ENCODE measurements around the gene DGKH.

The DGKH gene, protein sequence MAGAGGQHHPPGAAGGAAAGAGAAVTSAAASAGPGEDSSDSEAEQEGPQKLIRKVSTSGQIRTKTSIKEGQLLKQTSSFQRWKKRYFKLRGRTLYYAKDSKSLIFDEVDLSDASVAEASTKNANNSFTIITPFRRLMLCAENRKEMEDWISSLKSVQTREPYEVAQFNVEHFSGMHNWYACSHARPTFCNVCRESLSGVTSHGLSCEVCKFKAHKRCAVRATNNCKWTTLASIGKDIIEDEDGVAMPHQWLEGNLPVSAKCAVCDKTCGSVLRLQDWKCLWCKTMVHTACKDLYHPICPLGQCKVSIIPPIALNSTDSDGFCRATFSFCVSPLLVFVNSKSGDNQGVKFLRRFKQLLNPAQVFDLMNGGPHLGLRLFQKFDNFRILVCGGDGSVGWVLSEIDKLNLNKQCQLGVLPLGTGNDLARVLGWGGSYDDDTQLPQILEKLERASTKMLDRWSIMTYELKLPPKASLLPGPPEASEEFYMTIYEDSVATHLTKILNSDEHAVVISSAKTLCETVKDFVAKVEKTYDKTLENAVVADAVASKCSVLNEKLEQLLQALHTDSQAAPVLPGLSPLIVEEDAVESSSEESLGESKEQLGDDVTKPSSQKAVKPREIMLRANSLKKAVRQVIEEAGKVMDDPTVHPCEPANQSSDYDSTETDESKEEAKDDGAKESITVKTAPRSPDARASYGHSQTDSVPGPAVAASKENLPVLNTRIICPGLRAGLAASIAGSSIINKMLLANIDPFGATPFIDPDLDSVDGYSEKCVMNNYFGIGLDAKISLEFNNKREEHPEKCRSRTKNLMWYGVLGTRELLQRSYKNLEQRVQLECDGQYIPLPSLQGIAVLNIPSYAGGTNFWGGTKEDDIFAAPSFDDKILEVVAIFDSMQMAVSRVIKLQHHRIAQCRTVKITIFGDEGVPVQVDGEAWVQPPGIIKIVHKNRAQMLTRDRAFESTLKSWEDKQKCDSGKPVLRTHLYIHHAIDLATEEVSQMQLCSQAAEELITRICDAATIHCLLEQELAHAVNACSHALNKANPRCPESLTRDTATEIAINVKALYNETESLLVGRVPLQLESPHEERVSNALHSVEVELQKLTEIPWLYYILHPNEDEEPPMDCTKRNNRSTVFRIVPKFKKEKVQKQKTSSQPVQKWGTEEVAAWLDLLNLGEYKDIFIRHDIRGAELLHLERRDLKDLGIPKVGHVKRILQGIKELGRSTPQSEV

DNA sequence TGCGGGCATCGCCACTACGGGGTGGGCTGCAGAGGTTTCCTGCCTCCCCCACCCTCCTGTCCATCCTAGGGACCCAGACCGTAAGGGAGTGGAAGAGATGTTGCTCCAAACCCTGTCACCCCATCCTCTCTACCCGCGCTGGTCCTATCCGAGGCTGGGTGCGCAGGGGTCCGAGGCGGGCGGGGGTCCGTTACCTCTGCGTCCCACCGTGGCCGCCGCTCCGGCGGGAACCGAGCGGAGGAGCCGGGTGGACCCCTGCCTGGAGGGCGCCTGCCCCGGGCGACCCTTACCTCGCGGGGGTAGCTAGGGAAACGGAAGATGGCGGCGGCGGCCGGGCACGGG lies at the start of gene DGKH:
DGKH (plus strand) TSS at position 307 of the 342 bp plus-strand sequence. CDS start 126 bp downstream, outside the sequence.
- H3K27me3 Mint-ChIP-seq: peaks cover 19% of the 10 kb centered on the region
- CTCF ChIA-PET: no interaction called here
- H3K9me3 Mint-ChIP-seq: no peaks in the 10 kb centered on the region
- peak within 1 kb of the TSS; percentile 86 for H3K4me3 Mint-ChIP-seq
- no peak for DNase-seq
- H3K4me1 Mint-ChIP-seq: peaks cover 34% of the 10 kb centered on the region
- H3K36me3 Mint-ChIP-seq: peaks cover 21% of the 10 kb centered on the region
- H3K27ac Mint-ChIP-seq: peak within 1 kb of the TSS; percentile 81

DNA sequence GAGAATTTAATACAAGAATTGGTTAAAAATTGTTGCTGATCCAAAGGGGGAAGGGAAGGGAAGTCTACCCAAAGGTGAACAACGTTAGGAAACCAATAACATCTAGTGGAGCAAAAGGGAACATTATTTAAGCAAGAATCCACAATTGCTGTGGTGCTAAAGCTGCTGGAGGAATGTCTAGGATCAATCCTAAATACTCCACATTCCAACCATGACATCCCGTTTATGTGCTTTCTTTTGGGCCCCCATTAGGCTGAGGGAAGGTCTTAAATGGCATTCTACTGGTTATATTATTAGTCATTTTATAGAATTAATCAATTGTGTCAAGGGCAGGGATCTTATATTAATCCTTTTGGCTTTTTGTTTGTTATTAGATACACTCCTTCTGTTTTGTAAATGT lies 47.6 kb upstream of the DGKH start:
- no peak overlapping the region for H3K27ac Mint-ChIP-seq
- no peaks in the 10 kb centered on the region for H3K36me3 Mint-ChIP-seq
- H3K27me3 Mint-ChIP-seq: peaks cover 23% of the 10 kb centered on the region
- no peak for DNase-seq
- no peak overlapping the region for H3K4me3 Mint-ChIP-seq
- CTCF ChIA-PET: no interaction called here
- H3K4me1 Mint-ChIP-seq: no peaks in the 10 kb centered on the region
- no peaks in the 10 kb centered on the region for H3K9me3 Mint-ChIP-seq

DNA sequence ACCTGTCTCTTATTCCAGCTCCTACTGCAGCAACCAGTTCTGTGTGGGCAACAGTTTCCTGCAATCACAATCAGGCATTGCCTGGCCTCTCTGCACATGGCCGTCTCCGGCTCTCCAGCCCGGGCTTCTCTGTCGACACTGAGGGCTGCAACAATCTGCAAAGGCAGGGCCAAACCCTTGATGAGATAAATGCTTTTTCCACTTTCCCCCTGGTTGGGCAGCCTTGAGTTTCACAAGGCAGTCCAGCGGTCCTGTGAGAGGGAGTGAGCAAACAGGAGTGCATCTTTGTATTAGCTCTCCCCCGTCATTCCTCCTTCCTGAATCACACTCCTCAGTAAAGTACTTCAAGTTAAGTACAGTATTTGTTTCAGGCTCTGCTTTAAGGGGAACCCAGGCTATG lies 46.9 kb upstream of the DGKH start:
- H3K4me3 Mint-ChIP-seq: no peak overlapping the region
- H3K4me1 Mint-ChIP-seq: no peaks in the 10 kb centered on the region
- no peaks in the 10 kb centered on the region for H3K36me3 Mint-ChIP-seq
- CTCF ChIA-PET: no interaction called here
- no peak overlapping the region for H3K27ac Mint-ChIP-seq
- no peak for DNase-seq
- no peaks in the 10 kb centered on the region for H3K9me3 Mint-ChIP-seq
- peaks cover 23% of the 10 kb centered on the region for H3K27me3 Mint-ChIP-seq

DNA sequence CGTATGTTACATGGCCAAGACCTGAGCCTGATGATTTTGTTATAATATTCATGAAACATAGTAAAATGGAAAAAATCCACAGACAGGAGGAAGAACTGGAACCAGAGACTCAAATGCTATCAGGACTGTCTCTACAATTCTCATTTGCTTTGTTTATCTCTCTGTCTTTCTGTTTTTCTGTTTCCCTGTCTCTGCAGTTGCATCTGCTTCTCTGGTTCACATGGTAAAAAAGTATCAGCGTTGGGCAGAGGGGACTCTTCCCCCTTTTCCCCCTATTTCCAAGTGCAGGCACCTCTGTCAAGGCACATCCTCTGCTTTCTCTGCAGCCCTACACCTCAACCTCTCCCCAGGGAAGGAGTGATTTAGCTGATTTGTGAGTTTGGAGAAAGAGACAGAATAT lies 46.4 kb upstream of the DGKH start:
- no peak for DNase-seq
- H3K4me3 Mint-ChIP-seq: no peak overlapping the region
- H3K4me1 Mint-ChIP-seq: no peaks in the 10 kb centered on the region
- CTCF ChIA-PET: no interaction called here
- no peaks in the 10 kb centered on the region for H3K36me3 Mint-ChIP-seq
- H3K9me3 Mint-ChIP-seq: no peaks in the 10 kb centered on the region
- H3K27ac Mint-ChIP-seq: no peak overlapping the region
- peaks cover 23% of the 10 kb centered on the region for H3K27me3 Mint-ChIP-seq

DNA sequence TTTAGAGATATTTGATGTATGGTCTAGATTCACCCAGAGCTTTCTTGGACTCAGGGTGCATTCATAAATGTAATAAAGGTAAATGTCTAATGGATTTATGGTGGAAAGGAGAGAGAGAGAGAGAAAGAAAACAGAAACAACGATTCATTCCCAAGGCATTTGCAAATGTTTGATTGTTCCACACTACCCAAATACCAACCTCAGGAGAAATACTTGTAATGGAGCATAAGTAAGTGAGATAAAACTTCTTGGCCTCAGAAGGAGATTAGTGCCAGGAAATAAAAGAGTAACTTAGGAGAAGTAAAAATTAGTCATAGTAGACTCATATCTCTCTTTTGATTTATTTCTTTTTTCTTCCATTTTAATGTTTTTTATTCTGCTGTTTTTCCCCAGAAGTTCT lies 40.6 kb upstream of the DGKH start:
- CTCF ChIA-PET: no interaction called here
- Mint-ChIP-seq H3K27ac (no peak overlapping the region), H3K4me3 (no peak overlapping the region), H3K36me3 (no peaks in the 10 kb centered on the region), H3K4me1 (no peaks in the 10 kb centered on the region), H3K9me3 (no peaks in the 10 kb centered on the region), H3K27me3 (peaks cover 5% of the 10 kb centered on the region)
- no peak for DNase-seq

DNA sequence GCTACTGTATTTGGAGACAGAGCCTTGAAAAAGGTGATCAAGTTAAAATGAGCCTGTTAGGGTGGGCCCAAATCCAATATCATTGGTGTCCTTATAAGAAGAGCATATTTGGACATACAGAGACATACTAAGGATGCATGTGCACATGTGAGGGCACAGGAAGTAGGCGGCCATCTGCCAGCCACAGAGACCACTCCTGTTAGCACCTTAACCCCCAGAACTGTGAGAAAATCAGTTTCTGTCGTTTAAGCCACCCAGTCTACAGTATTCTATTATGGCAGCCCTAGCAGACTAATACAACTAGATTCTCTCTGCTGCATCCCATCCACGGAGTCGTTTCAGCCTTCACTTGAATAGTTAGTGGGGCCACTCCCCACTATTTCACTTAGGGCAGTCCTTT lies 39.4 kb upstream of the DGKH start:
- no peak for DNase-seq
- Mint-ChIP-seq H3K27ac (no peak overlapping the region), H3K9me3 (no peaks in the 10 kb centered on the region), H3K4me3 (no peak overlapping the region), H3K36me3 (no peaks in the 10 kb centered on the region), H3K4me1 (no peaks in the 10 kb centered on the region), H3K27me3 (peaks cover 10% of the 10 kb centered on the region)
- CTCF ChIA-PET: no interaction called here

DNA sequence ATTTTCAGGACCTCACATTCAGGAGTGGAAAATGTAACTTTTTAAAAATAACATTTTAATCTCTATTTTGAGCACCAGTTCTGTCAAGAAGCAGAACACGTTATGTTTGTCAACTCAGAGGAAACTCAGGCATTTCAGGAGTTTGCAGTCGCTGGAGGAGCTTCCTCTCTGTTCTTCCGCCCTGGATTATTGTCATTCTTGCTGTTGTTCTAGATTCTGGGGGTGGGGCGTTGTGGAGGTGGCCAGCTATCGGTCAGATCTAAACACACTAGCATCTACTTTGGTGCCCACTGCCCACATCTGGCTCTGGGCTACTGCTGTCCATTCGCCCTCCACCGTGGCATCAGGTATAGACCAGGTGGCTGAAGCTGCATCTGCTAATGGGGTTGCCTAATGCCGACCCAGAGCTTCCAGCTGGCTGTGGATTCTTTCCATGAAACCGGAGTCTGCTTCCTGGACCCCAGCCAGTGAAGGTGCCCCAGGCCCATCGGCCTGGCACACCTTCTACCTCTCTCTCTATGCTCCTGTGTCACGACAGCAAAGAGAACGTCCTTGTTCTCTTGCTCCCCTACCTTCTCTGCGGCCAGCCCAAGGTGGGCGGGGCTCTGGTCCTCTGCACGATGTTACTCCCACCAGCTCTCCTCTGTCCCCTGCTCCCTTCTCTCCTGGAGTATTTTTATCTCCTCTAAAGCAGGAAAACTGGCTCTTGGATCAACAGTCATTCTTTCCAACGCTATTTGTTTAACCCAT lies 36.7 kb upstream of the DGKH start:
- no peak overlapping the region for H3K4me3 Mint-ChIP-seq
- H3K9me3 Mint-ChIP-seq: no peaks in the 10 kb centered on the region
- no peaks in the 10 kb centered on the region for H3K36me3 Mint-ChIP-seq
- DNase-seq: no peak
- CTCF ChIA-PET: interaction anchor here (0.7 kb wide), 1 partner anchor 9 kb away, joined by 3 read pairs; no protein-coding TSS in a partner anchor
- H3K27me3 Mint-ChIP-seq: peaks cover 14% of the 10 kb centered on the region
- H3K4me1 Mint-ChIP-seq: no peaks in the 10 kb centered on the region
- no peak overlapping the region for H3K27ac Mint-ChIP-seq

DNA sequence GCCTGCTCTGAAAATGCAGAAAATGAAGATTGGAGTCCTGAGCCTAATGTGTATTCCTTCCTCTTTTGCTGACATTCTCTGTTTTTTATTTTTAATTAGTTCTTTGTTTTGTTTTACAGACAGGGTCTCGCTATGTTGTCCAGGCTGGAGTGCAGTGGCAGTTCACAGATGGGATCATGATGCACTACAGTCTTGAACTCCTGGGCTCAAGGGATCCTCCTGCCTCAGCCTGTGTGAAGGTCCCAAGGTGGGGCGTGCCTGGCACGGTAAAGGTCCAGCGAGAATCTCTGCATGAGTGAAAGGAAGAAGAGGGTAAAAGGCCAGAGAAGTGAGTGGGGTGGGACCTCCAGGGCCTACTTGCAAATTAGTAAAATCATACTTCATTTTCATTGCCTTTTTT lies 34.3 kb upstream of the DGKH start:
- Mint-ChIP-seq H3K9me3 (no peaks in the 10 kb centered on the region), H3K4me3 (no peak overlapping the region), H3K36me3 (no peaks in the 10 kb centered on the region), H3K4me1 (no peaks in the 10 kb centered on the region), H3K27ac (no peak overlapping the region), H3K27me3 (peaks cover 18% of the 10 kb centered on the region)
- no peak for DNase-seq
- CTCF ChIA-PET: no interaction called here

DNA sequence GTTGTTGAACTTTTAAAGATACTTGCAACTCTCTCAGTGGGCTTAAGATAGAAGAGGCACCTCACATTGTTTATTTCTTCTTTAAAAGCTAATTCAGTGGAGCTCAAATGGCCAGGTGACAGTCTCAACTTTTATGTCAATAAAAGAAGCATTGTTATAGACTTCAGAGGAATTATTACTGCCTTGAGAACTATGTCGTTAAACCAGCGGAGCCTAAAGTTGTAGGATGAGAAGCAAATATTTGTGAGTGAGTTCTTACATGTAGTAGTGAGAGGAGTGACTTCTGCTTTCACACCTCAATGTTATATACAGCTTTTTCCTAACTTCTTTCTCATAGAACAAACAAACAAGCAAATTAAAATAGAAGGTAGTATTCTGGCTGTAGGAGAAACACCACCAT lies 31.2 kb upstream of the DGKH start:
- no peaks in the 10 kb centered on the region for H3K36me3 Mint-ChIP-seq
- H3K4me1 Mint-ChIP-seq: no peaks in the 10 kb centered on the region
- no peaks in the 10 kb centered on the region for H3K9me3 Mint-ChIP-seq
- CTCF ChIA-PET: no interaction called here
- no peak for DNase-seq
- H3K4me3 Mint-ChIP-seq: no peak overlapping the region
- no peak overlapping the region for H3K27ac Mint-ChIP-seq
- peaks cover 14% of the 10 kb centered on the region for H3K27me3 Mint-ChIP-seq

DNA sequence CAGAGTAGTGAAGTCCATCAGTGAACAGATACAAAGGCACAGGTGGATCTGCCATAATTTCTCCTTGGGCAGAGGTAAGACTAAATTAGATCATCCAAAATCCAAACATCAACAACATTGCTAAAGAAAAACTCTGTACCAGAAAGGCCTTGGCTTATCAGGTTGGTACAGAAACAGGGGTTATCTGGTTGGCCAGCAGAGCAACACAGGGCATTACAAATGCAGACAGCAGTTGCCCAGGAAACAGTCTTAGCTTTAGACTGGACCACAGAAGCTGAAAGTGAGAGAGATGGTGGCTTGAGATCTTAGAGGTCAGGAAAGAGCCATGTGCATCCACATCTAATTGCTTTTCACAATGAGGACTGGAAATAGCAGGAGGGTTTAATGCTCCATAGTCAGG lies 26.6 kb upstream of the DGKH start:
- Mint-ChIP-seq H3K4me1 (no peaks in the 10 kb centered on the region), H3K36me3 (no peaks in the 10 kb centered on the region), H3K9me3 (no peaks in the 10 kb centered on the region), H3K4me3 (no peak overlapping the region), H3K27ac (no peak overlapping the region), H3K27me3 (peaks cover 8% of the 10 kb centered on the region)
- DNase-seq: no peak
- CTCF ChIA-PET: no interaction called here

DNA sequence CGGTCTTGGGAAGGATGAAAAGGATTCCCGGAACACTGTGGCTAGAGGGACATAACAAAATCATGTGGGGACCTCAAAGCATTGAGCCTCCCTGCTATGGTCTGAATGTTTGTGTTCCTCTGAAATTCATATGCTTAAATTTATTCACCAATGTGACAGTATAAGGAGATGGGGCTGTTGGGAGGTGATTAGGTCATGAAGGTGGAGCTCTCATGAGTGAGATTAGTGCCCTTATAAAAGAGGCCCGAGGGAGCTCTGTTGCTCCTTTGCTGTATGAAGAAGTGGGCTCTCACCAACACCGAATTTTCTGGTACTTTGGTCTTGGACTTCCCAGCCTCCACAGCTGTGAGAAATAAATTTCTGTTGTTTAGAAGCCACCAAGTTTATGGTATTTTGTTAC lies 26.1 kb upstream of the DGKH start:
- Mint-ChIP-seq H3K27ac (no peak overlapping the region), H3K36me3 (no peaks in the 10 kb centered on the region), H3K4me3 (no peak overlapping the region), H3K9me3 (no peaks in the 10 kb centered on the region), H3K27me3 (peaks cover 5% of the 10 kb centered on the region), H3K4me1 (no peaks in the 10 kb centered on the region)
- CTCF ChIA-PET: no interaction called here
- no peak for DNase-seq

DNA sequence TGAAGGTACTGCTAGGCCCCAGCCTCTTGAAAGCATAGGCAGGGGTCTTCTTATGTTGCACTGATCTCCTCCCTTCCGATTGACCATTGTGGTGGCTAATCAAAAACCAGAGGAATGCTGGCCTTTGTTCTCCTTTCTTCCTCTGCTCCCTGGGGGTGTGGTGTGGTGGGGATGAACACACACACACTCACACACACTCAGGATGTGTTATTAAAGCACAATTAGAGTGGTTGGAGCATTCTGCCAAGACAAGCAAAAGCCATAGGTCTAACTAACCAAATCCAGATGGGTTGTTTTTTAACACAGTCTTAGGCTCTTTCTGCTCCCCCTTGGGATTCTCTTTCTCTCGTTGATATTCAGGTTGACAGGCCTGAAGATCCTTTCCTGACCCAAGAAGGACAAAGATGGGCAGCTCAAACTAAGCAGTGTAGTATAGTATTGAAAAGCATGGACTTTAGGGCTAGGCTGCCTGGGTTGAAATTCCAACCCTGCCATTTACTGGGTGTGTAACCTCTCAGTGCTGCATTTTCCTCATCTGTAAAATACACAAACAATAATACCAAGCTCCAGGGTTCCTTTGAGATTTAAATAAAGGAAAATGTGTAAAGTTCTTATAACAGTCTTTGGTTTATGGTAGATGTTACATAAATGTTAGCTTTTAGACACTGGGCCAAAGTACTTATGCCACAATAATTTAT lies 25.5 kb upstream of the DGKH start:
- no peak overlapping the region for H3K27ac Mint-ChIP-seq
- no peaks in the 10 kb centered on the region for H3K36me3 Mint-ChIP-seq
- CTCF ChIA-PET: no interaction called here
- H3K4me3 Mint-ChIP-seq: no peak overlapping the region
- H3K27me3 Mint-ChIP-seq: peaks cover 6% of the 10 kb centered on the region
- no peak for DNase-seq
- H3K9me3 Mint-ChIP-seq: no peaks in the 10 kb centered on the region
- H3K4me1 Mint-ChIP-seq: no peaks in the 10 kb centered on the region

DNA sequence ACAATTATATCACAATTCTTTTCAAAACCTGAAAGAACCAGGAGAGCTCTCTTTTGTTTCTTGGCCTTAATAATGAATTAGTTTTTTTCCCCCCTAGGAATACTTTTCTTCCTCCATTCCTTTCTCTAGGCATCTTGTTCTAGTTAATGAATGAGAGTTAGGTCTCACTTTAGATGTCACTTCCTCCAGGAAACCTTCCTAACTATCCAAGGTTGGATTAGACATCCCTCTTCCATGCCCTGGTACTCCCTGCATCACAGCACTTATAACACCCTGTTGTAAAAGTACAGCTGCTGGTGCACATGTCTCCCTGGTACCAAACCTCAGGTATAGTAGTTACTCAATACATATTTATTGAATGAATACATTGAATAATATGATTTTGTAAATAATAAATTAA lies 21.2 kb upstream of the DGKH start:
- no peak for DNase-seq
- no peak overlapping the region for H3K27ac Mint-ChIP-seq
- no peaks in the 10 kb centered on the region for H3K4me1 Mint-ChIP-seq
- H3K36me3 Mint-ChIP-seq: no peaks in the 10 kb centered on the region
- no peaks in the 10 kb centered on the region for H3K9me3 Mint-ChIP-seq
- CTCF ChIA-PET: no interaction called here
- peaks cover 20% of the 10 kb centered on the region for H3K27me3 Mint-ChIP-seq
- no peak overlapping the region for H3K4me3 Mint-ChIP-seq

Measured in activated naive CD4-positive, alpha-beta T cell treated with anti-CD3 and anti-CD28 coated beads, Interleukin-2, amount 10 ng/mL, durations not matched to agents 7 days and 5 days (primary cell).